Prostate gland (tissue), 2 donors: ENCODE data around the gene KCTD1.
A peak's percentile ranks its signal among the peaks of the same experiment; 100 is the strongest.

Source experiments
- CTCF ChIP-seq, 4 experiments: fragments of 200-600 bp in 2 of 4; fragments of 450-650 bp in 2 of 4; sonication (generic) in 2 of 4; IDR thresholded peaks; 1 replicate in 3 of 4; 2 replicates in 1 of 4; pipeline ENCODE4 v1.5.1; 2016 to 2019; ENCODE audit warnings: antibody characterized with exemption in 4 of 4, mild to moderate bottlenecking in 2 of 4, moderate library complexity in 2 of 4
- POLR2A ChIP-seq: fragments of 450-650 bp; IDR thresholded peaks from one replicate; pipeline ENCODE4 v1.6.1; 2016; ENCODE audit warnings: antibody characterized with exemption, mild to moderate bottlenecking

- TF ChIP-seq CTCF (IDR thresholded peaks at IDR 0.05) (peak in 3 of 4 experiments; percentile 33 to 57 (median 42)), POLR2A (no peak)
Observed at GRCh38 chr18:26468931-26469340, 79.4 kb downstream of the KCTD1 start.
